H1 (cell line): ENCODE results near the gene CCDC192.

Experiments
- EGR1 ChIP-seq: IDR thresholded peaks from 2 replicates; pipeline ENCODE4 v1.6.1; 2011; ENCODE audit warnings: low read depth, low read length, borderline replicate concordance
- EP300 ChIP-seq, 2 experiments: IDR thresholded peaks; 1 replicate in 1 of 2; 2 replicates in 1 of 2; pipeline ENCODE4 v1.6.1; 2011 to 2012; ENCODE audit warnings: low read depth in 2 of 2, low read length in 2 of 2, mild to moderate bottlenecking in 2 of 2, borderline replicate concordance in 1 of 2, inconsistent platforms in 1 of 2, moderate library complexity in 1 of 2
- SRF ChIP-seq: IDR thresholded peaks from 2 replicates; pipeline ENCODE4 v1.6.1; 2011; ENCODE audit warnings: mild to moderate bottlenecking, low read depth, low read length, moderate library complexity
- TF ChIP-seq, protein P1 (sequence below): IDR thresholded peaks from 2 replicates; pipeline ENCODE4 v1.6.1; 2012; ENCODE audit warnings: inconsistent platforms

GRCh38 chr5:127830157-127830556 is 127.0 kb downstream of the CCDC192 start:
- TF ChIP-seq SRF (no peak), EP300 (IDR thresholded peaks at IDR 0.05; ENCODE audit: borderline replicate concordance in 1 of 2, low read depth in 2 of 2, low read length in 2 of 2) (no peak), EGR1 (no peak)
- TF ChIP-seq, protein P1, sequence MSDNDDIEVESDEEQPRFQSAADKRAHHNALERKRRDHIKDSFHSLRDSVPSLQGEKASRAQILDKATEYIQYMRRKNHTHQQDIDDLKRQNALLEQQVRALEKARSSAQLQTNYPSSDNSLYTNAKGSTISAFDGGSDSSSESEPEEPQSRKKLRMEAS: no peak
